Stromal cell of bone marrow (primary cell): Measurements from ENCODE around the gene PPP6R3.
"Not testable (repeated sequence)": the region's sequence is repeated elsewhere in the genome, so short reads cannot be mapped to it uniquely, and the experiment has no call there.

ENCODE experiments used
- DNase-seq: peaks from one replicate; pipeline ENCODE4 v3.0.0-alpha.2; 2012; ENCODE audit warnings: low read depth

Gene PPP6R3

GRCh38 chr11:68457216-68457897 is 3.2 kb upstream of the PPP6R3 start:
- DNase-seq: no peak

GRCh38 chr11:68457898-68458249 is 2.7 kb upstream of the PPP6R3 start:
- DNase-seq: no peak

- DNase-seq: not testable (repeated sequence)
Observed at GRCh38 chr11:68458340-68458739, 2.2 kb upstream of the PPP6R3 start.

- DNase-seq: peak; percentile 98
Observed at GRCh38 chr11:68459886-68460740, 439 bp upstream of the PPP6R3 start.

GRCh38 chr11:68461575-68461917 is 994 bp downstream of the PPP6R3 start:
- no peak for DNase-seq

GRCh38 chr11:68463714-68464113 is 3.2 kb downstream of the PPP6R3 start:
- DNase-seq: no peak

GRCh38 chr11:68467201-68467834 is 6.8 kb downstream of the PPP6R3 start:
- DNase-seq: no peak

- DNase-seq: no peak
Observed at GRCh38 chr11:68468217-68468828, 7.8 kb downstream of the PPP6R3 start.

- no peak for DNase-seq
Observed at GRCh38 chr11:68469122-68469521, 8.6 kb downstream of the PPP6R3 start.

GRCh38 chr11:68469642-68470041 is 9.1 kb downstream of the PPP6R3 start:
- DNase-seq: no peak

- no peak for DNase-seq
Observed at GRCh38 chr11:68470304-68470811, 9.8 kb downstream of the PPP6R3 start.

- DNase-seq: peak; percentile 64
Observed at GRCh38 chr11:68471360-68472340, 11.1 kb downstream of the PPP6R3 start.

- DNase-seq: no peak
Observed at GRCh38 chr11:68472778-68473177, 12.2 kb downstream of the PPP6R3 start.

- no peak for DNase-seq
Observed at GRCh38 chr11:68473693-68474092, 13.1 kb downstream of the PPP6R3 start.

- not testable (repeated sequence) for DNase-seq
Observed at GRCh38 chr11:68475626-68476025, 15.1 kb downstream of the PPP6R3 start.

GRCh38 chr11:68479390-68479789 is 18.8 kb downstream of the PPP6R3 start:
- no peak for DNase-seq

- DNase-seq: no peak
Observed at GRCh38 chr11:68480193-68480592, 19.6 kb downstream of the PPP6R3 start.

- no peak for DNase-seq
Observed at GRCh38 chr11:68480852-68481510, 20.4 kb downstream of the PPP6R3 start.

- no peak for DNase-seq
Observed at GRCh38 chr11:68481579-68482240, 21.2 kb downstream of the PPP6R3 start.

GRCh38 chr11:68488623-68489022 is 28.1 kb downstream of the PPP6R3 start:
- no peak for DNase-seq
